Calu3 (cell line): Measurements from ENCODE around the gene PHLDB3. TPM values are rescaled to one million over a fixed set of nuclear protein-coding genes. Genes with fewer than 3 reads are reported as not detected.

Experiments used
- BruUV-seq: library from RNA; stranded (reverse); fragments of 400-500 nt; replicated peaks from 2 replicates; lab custom pipeline; 2021; lab: Mats Ljungman, UMichigan
- CTCF ChIA-PET: fragments of 300-600 bp; sonication (Branson Sonifier 250); formaldehyde crosslinking; loops from one replicate; lab custom pipeline; 2022; ENCODE audit warnings: antibody characterized with exemption; lab: Charles Lee
- DNase-seq: peaks from one replicate; pipeline ENCODE4 v3.0.0; 2022
- H3K27ac Mint-ChIP-seq: one replicate; pipeline ENCODE4 v1.8.0; 2022; ENCODE audit warnings: mixed read lengths; ENCODE audit not compliant: unreplicated experiment
- H3K27me3 Mint-ChIP-seq: one replicate; pipeline ENCODE4 v1.8.0; 2022; ENCODE audit warnings: mixed read lengths; ENCODE audit not compliant: unreplicated experiment
- H3K36me3 Mint-ChIP-seq: one replicate; pipeline ENCODE4 v1.8.0; 2022; ENCODE audit warnings: mild to moderate bottlenecking, moderate library complexity, mixed read lengths; ENCODE audit not compliant: insufficient read depth, unreplicated experiment
- H3K4me1 Mint-ChIP-seq: one replicate; pipeline ENCODE4 v1.8.0; 2022; ENCODE audit warnings: mild to moderate bottlenecking, low read depth, mixed read lengths; ENCODE audit not compliant: unreplicated experiment
- H3K4me3 Mint-ChIP-seq: one replicate; pipeline ENCODE4 v1.8.0; 2022; ENCODE audit warnings: mild to moderate bottlenecking, low read depth, moderate library complexity, mixed read lengths; ENCODE audit not compliant: unreplicated experiment
- H3K9me3 Mint-ChIP-seq: one replicate; pipeline ENCODE4 v1.8.0; 2022; ENCODE audit warnings: low read depth, mixed read lengths; ENCODE audit not compliant: unreplicated experiment
- intact Hi-C: fragments of 100-400 bp; cut with micrococcal nuclease; formaldehyde crosslinking; loops from one replicate; pipeline ENCODE4 v1.10.0; 2022; ENCODE audit not compliant: unreplicated experiment
- total RNA-seq: library from RNA; stranded (reverse); gene quantifications from 2 replicates; pipeline ENCODE4 v1.2.3, GENCODE V29; 2022
- TF ChIP-seq, protein P1 (sequence below): fragments of 200-600 bp; IDR thresholded peaks from one replicate; pipeline ENCODE4 v1.8.0; 2022; ENCODE audit warnings: antibody characterized with exemption; ENCODE audit not compliant: unreplicated experiment

The PHLDB3 gene
- total RNA-seq, 1 experiment from 2014 or later: 24.7 TPM

DNA sequence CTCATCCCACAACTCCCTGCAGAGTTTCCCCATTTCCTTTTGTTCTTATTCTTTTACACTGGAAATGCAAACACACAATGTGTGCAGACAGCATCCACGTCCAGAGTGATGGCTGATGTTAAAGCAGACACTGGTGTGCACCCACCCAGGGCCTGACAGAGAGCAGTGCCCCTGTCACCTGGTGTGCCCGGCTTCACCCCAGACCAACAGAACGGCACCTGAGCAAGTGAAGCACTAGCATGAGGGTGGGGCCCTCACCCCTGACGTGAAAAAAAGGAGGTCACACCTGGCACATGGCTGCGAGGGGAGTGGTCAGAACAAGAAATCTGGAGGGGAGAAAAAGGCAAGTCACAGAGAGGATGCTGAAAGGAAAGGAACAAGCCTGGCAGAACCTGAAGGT, 40.7 kb upstream of the PHLDB3 start:
- H3K4me1 Mint-ChIP-seq: no peaks in the 10 kb centered on the region
- H3K9me3 Mint-ChIP-seq: no peaks in the 10 kb centered on the region
- no peak overlapping the region for H3K27ac Mint-ChIP-seq
- TF ChIP-seq, protein P1, sequence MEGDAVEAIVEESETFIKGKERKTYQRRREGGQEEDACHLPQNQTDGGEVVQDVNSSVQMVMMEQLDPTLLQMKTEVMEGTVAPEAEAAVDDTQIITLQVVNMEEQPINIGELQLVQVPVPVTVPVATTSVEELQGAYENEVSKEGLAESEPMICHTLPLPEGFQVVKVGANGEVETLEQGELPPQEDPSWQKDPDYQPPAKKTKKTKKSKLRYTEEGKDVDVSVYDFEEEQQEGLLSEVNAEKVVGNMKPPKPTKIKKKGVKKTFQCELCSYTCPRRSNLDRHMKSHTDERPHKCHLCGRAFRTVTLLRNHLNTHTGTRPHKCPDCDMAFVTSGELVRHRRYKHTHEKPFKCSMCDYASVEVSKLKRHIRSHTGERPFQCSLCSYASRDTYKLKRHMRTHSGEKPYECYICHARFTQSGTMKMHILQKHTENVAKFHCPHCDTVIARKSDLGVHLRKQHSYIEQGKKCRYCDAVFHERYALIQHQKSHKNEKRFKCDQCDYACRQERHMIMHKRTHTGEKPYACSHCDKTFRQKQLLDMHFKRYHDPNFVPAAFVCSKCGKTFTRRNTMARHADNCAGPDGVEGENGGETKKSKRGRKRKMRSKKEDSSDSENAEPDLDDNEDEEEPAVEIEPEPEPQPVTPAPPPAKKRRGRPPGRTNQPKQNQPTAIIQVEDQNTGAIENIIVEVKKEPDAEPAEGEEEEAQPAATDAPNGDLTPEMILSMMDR: no peak
- no peaks in the 10 kb centered on the region for H3K27me3 Mint-ChIP-seq
- no peak for DNase-seq
- intact Hi-C loops: no loop called here
- BruUV-seq: no TSS peak
- no peak overlapping the region for H3K4me3 Mint-ChIP-seq
- CTCF ChIA-PET: no interaction called here
- peaks cover 36% of the 10 kb centered on the region for H3K36me3 Mint-ChIP-seq

DNA sequence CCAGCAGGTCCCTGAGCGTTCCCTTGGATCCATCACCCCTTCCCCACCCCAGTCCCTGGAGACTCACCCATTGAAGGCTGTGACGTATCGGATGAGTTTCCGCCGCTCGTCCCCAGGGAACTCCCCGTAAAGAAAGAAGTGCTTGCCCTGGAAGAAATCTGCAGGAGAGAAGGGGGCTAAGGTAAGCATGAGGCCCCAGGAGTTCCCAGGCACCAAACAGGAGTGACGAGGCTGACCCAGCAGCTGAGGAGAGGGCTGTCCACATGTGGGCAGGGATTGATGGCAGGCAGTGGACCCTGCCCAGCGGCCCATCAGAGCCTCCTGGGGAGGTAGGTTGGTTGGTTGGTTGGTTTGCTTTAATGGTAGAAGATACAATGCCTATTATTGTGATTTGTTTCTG, 39.5 kb upstream of the PHLDB3 start:
- DNase-seq: no peak
- H3K27me3 Mint-ChIP-seq: no peaks in the 10 kb centered on the region
- H3K4me3 Mint-ChIP-seq: no peak overlapping the region
- CTCF ChIA-PET: no interaction called here
- H3K9me3 Mint-ChIP-seq: peaks cover 2% of the 10 kb centered on the region
- H3K36me3 Mint-ChIP-seq: peaks cover 40% of the 10 kb centered on the region
- no peaks in the 10 kb centered on the region for H3K4me1 Mint-ChIP-seq
- TF ChIP-seq, protein P1: no peak
- intact Hi-C loops: no loop called here
- no peak overlapping the region for H3K27ac Mint-ChIP-seq
- BruUV-seq: no TSS peak

DNA sequence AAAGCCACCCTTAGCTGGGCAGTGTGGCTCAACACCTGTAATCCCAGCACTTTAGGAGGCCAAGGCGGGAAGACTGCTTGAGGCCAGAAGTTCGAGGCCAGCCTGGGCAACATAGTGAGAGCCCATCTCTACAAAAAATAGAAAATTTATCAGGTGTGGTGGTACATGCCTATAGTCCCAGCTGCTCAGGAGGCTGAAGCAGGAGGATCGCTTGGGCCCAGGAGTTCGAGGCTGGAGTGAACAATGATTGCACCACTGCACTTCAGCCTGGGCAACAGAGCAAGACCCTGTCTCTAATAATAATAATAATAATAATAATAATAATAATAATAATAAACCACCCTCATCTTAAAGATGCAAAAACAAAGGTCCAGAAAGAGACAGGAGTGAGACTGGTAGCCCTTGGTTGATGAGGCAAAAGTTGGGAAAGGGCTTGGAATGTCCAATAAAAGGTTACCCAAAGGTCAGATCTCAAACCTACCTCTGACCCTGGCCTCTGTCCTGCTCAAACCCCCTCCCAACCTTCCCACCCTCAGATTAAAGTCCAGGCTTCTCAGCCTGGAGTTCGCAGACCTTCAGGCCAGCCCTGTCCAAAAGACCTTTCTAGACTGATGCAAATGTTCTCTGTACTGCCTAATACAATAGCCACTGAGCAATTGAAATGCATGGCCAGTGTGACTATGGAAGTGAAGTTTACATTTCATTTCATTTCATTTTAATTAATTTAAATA, 37.5 kb upstream of the PHLDB3 start:
- CTCF ChIA-PET: no interaction called here
- BruUV-seq: no TSS peak
- H3K27ac Mint-ChIP-seq: no peak overlapping the region
- peaks cover 38% of the 10 kb centered on the region for H3K36me3 Mint-ChIP-seq
- no peak for DNase-seq
- TF ChIP-seq, protein P1: no peak
- no peaks in the 10 kb centered on the region for H3K4me1 Mint-ChIP-seq
- H3K4me3 Mint-ChIP-seq: no peak overlapping the region
- intact Hi-C loops: no loop called here
- peaks cover 4% of the 10 kb centered on the region for H3K9me3 Mint-ChIP-seq
- no peaks in the 10 kb centered on the region for H3K27me3 Mint-ChIP-seq

DNA sequence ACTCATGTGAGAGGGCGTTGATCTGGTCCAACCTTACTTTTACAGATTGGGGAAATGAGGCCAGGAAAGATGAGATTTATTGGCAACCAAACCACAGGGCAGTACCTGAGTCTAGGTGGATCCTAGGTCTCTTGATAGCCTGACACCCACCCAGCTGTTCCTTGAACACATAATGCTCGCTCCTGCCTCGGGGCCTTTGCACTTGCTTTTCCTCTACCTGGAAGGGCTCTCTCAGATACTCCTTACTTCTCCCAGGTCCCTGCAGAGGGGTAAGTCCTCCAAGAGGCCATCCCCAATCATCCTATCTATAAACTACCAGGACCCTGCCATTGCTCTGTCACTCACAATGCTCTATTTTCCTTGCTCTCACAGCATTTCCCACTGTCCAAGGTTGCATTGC, 35.8 kb upstream of the PHLDB3 start:
- intact Hi-C loops: no loop called here
- peaks cover 34% of the 10 kb centered on the region for H3K36me3 Mint-ChIP-seq
- no peak overlapping the region for H3K4me3 Mint-ChIP-seq
- H3K9me3 Mint-ChIP-seq: peaks cover 4% of the 10 kb centered on the region
- DNase-seq: no peak
- CTCF ChIA-PET: no interaction called here
- BruUV-seq: no TSS peak
- TF ChIP-seq, protein P1: no peak
- H3K4me1 Mint-ChIP-seq: no peaks in the 10 kb centered on the region
- no peak overlapping the region for H3K27ac Mint-ChIP-seq
- H3K27me3 Mint-ChIP-seq: no peaks in the 10 kb centered on the region
